HepG2 (cell line): Measurements from ENCODE around the gene RAC3. TPM values are rescaled to one million over a fixed set of nuclear protein-coding genes. Genes with fewer than 3 reads are reported as not detected.
A peak's percentile ranks its signal among the peaks of the same experiment; 100 is the strongest.

Experiments
- CREM ChIP-seq, 2 experiments: sonication (generic) in 1 of 2; formaldehyde crosslinking in 1 of 2; IDR thresholded peaks; 2 replicates each; pipeline versions ENCODE4 v1.4.0 to v1.6.1; 2016 to 2020; ENCODE audit warnings: antibody characterized with exemption in 1 of 2, mild to moderate bottlenecking in 1 of 2, missing genetic modification reagents in 1 of 2
- FIP1L1 ChIP-seq: fragments of 200-400 bp; formaldehyde crosslinking; IDR thresholded peaks from 2 replicates; pipeline ENCODE4 v1.6.1; 2018; ENCODE audit warnings: low read depth, mild to moderate bottlenecking, low read length, moderate library complexity, borderline replicate concordance; ENCODE audit not compliant: insufficient read depth
- GLI4 ChIP-seq: sonication (generic); formaldehyde crosslinking; IDR thresholded peaks from 2 replicates; pipeline ENCODE4 v1.5.1; 2020; ENCODE audit warnings: missing genetic modification reagents, mild to moderate bottlenecking, moderate library complexity, borderline replicate concordance
- HNF4A ChIP-seq: sonication (generic); formaldehyde crosslinking; IDR thresholded peaks from 2 replicates; pipeline ENCODE4 v1.4.0; 2020; ENCODE audit warnings: missing genetic modification reagents
- MEIS2 ChIP-seq: sonication (generic); formaldehyde crosslinking; IDR thresholded peaks from 2 replicates; pipeline ENCODE4 v1.9.0; 2021; ENCODE audit warnings: mild to moderate bottlenecking, missing genetic modification reagents
- MTF2 ChIP-seq: sonication (generic); formaldehyde crosslinking; IDR thresholded peaks from 2 replicates; pipeline ENCODE4 v1.5.0; 2020; ENCODE audit warnings: missing genetic modification reagents, borderline replicate concordance
- NBN ChIP-seq: fragments of 450-650 bp; conservative IDR thresholded peaks from 2 replicates; pipeline ENCODE4 v1.6.1; 2017
- PAX8 ChIP-seq: sonication (generic); formaldehyde crosslinking; IDR thresholded peaks from 2 replicates; pipeline ENCODE4 v1.8.0; 2022; ENCODE audit warnings: mild to moderate bottlenecking, missing genetic modification reagents, borderline replicate concordance
- PHB2 ChIP-seq: fragments of 450-650 bp; IDR thresholded peaks from 2 replicates; pipeline ENCODE4 v1.6.1; 2018; ENCODE audit not compliant: partially characterized antibody
- RXRB ChIP-seq: IDR thresholded peaks from 2 replicates; pipeline ENCODE4 v1.6.1; 2016; ENCODE audit warnings: borderline replicate concordance, missing genetic modification reagents, missing compliant biosample characterization
- SSRP1 ChIP-seq: IDR thresholded peaks from 2 replicates; pipeline ENCODE4 v1.6.1; 2016; ENCODE audit warnings: control low read depth
- THAP11 ChIP-seq: IDR thresholded peaks from 2 replicates; pipeline ENCODE4 v1.6.1; 2016; ENCODE audit warnings: missing biosample characterization, missing genetic modification reagents
- TOE1 ChIP-seq: sonication (generic); formaldehyde crosslinking; IDR thresholded peaks from 2 replicates; pipeline ENCODE4 v1.4.0; 2020; ENCODE audit warnings: mild to moderate bottlenecking, missing genetic modification reagents
- ZNF138 ChIP-seq: sonication (generic); formaldehyde crosslinking; IDR thresholded peaks from 2 replicates; pipeline ENCODE4 v1.5.0; 2020; ENCODE audit warnings: mild to moderate bottlenecking, low read depth, missing genetic modification reagents
- ZNF326 ChIP-seq: sonication (generic); formaldehyde crosslinking; IDR thresholded peaks from 2 replicates; pipeline ENCODE4 v1.4.0; 2020; ENCODE audit warnings: missing genetic modification reagents, borderline replicate concordance
- ZNF331 ChIP-seq: sonication (generic); formaldehyde crosslinking; IDR thresholded peaks from 2 replicates; pipeline ENCODE4 v1.4.0; 2020; ENCODE audit warnings: missing genetic modification reagents
- ZNF333 ChIP-seq: sonication (generic); formaldehyde crosslinking; IDR thresholded peaks from 2 replicates; pipeline ENCODE4 v1.4.0; 2020; ENCODE audit warnings: mild to moderate bottlenecking, missing genetic modification reagents, borderline replicate concordance
- ZNF883 ChIP-seq: sonication (generic); formaldehyde crosslinking; IDR thresholded peaks from 2 replicates; pipeline ENCODE4 v1.5.1; 2020; ENCODE audit warnings: mild to moderate bottlenecking, missing genetic modification reagents; ENCODE audit errors: not compliant biosample characterization
- polyA plus RNA-seq, 8 experiments: library from polyadenylated mRNA; depleted of rRNA in 3 of 8; stranded (reverse) in 7 of 8; unstranded in 1 of 8; fragments of >200 nt; fragmentation: Illumina TruSeq in 4 of 8; extraction: Trizol in 4 of 8; gene quantifications; 2 replicates each; pipeline versions ENCODE4 v1.2.1 to v1.2.3, GENCODE V29; 2011 to 2016; ENCODE audit warnings: low read depth in 4 of 8, missing spikeins in 1 of 8, mixed read lengths in 1 of 8; ENCODE audit not compliant: insufficient read depth in 1 of 8
- total RNA-seq, 5 experiments: library from RNA; depleted of rRNA; stranded (reverse); fragments of >200 nt; fragmentation: Illumina TruSeq; extraction: Trizol; gene quantifications; 2 replicates each; pipeline ENCODE4 v1.2.3, GENCODE V29; 2016; ENCODE audit warnings: low read depth in 1 of 5
- TF ChIP-seq, protein P1 (sequence below): sonication (generic); formaldehyde crosslinking; IDR thresholded peaks from 2 replicates; pipeline ENCODE4 v1.8.0; 2022; ENCODE audit warnings: missing genetic modification reagents, mild to moderate bottlenecking, borderline replicate concordance
- TF ChIP-seq, protein P2 (sequence below): sonication (generic); formaldehyde crosslinking; IDR thresholded peaks from 2 replicates; pipeline ENCODE4 v1.4.0; 2020; ENCODE audit warnings: missing genetic modification reagents, borderline replicate concordance
- TF ChIP-seq, protein P3 (sequence below): sonication (generic); formaldehyde crosslinking; IDR thresholded peaks from 2 replicates; pipeline ENCODE4 v1.5.0; 2020; ENCODE audit warnings: mild to moderate bottlenecking, missing genetic modification reagents
- TF ChIP-seq, protein P4 (sequence below): sonication (generic); formaldehyde crosslinking; IDR thresholded peaks from 2 replicates; pipeline ENCODE4 v1.8.1; 2023; ENCODE audit warnings: mild to moderate bottlenecking, missing genetic modification reagents

RAC3 gene
- total and polyA plus RNA-seq, 2 of the 13 experiments (the other 11 are each of a cell fraction or from before 2014, with no cell fraction given): 10.5 to 21.3 TPM

DNA sequence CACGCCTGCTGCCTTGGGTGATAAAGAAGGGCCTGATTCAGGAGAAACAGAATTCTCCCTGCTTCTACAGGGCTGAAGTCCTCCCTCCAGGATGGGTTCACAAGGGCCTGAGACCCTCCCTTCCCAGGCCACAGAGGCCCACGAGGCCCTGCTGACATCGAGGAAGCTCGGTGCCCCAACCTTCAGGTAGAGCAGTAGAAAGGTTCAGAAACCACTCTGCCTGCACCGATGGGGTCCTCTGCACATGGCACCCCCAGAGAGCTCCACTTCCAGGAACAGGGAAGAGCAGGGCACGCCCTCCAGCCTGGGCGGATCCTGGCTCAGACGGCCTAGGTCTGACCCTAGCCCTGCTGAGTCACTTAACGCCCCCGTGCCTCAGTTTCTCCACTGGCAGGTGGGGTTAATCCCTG, 9.6 kb upstream of the RAC3 start (continued):
- TF ChIP-seq TOE1 (CRISPR knock-in tag): no peak
- TF ChIP-seq, protein P1, sequence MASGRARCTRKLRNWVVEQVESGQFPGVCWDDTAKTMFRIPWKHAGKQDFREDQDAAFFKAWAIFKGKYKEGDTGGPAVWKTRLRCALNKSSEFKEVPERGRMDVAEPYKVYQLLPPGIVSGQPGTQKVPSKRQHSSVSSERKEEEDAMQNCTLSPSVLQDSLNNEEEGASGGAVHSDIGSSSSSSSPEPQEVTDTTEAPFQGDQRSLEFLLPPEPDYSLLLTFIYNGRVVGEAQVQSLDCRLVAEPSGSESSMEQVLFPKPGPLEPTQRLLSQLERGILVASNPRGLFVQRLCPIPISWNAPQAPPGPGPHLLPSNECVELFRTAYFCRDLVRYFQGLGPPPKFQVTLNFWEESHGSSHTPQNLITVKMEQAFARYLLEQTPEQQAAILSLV (CRISPR knock-in tag): 0 out of 2 replicates have a peak, but pooled peaks have one; percentile 50
- TF ChIP-seq NBN: no peak
- TF ChIP-seq PHB2: no peak
- no peak for TF ChIP-seq THAP11 (CRISPR knock-in tag)
- no peak for TF ChIP-seq GLI4 (CRISPR knock-in tag)
- peak; percentile 30; the same call in 1 of the 2 replicates for TF ChIP-seq ZNF326
- no peak for TF ChIP-seq ZNF331 (CRISPR knock-in tag)
- TF ChIP-seq RXRB (CRISPR knock-in tag): no peak
- no peak for TF ChIP-seq ZNF883 (CRISPR knock-in tag)
- TF ChIP-seq ZNF333 (CRISPR knock-in tag): 0 out of 2 replicates have a peak, but pooled peaks have one; percentile 42
- no peak for TF ChIP-seq MTF2 (CRISPR knock-in tag)
- no peak for TF ChIP-seq HNF4A (CRISPR knock-in tag)
- TF ChIP-seq FIP1L1: no peak
- no peak for TF ChIP-seq PAX8 (CRISPR knock-in tag)
- TF ChIP-seq, protein P2, sequence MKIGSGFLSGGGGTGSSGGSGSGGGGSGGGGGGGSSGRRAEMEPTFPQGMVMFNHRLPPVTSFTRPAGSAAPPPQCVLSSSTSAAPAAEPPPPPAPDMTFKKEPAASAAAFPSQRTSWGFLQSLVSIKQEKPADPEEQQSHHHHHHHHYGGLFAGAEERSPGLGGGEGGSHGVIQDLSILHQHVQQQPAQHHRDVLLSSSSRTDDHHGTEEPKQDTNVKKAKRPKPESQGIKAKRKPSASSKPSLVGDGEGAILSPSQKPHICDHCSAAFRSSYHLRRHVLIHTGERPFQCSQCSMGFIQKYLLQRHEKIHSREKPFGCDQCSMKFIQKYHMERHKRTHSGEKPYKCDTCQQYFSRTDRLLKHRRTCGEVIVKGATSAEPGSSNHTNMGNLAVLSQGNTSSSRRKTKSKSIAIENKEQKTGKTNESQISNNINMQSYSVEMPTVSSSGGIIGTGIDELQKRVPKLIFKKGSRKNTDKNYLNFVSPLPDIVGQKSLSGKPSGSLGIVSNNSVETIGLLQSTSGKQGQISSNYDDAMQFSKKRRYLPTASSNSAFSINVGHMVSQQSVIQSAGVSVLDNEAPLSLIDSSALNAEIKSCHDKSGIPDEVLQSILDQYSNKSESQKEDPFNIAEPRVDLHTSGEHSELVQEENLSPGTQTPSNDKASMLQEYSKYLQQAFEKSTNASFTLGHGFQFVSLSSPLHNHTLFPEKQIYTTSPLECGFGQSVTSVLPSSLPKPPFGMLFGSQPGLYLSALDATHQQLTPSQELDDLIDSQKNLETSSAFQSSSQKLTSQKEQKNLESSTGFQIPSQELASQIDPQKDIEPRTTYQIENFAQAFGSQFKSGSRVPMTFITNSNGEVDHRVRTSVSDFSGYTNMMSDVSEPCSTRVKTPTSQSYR: no peak
- peak; percentile 85; the same call in 1 of the 2 replicates for TF ChIP-seq SSRP1
- TF ChIP-seq, protein P3, sequence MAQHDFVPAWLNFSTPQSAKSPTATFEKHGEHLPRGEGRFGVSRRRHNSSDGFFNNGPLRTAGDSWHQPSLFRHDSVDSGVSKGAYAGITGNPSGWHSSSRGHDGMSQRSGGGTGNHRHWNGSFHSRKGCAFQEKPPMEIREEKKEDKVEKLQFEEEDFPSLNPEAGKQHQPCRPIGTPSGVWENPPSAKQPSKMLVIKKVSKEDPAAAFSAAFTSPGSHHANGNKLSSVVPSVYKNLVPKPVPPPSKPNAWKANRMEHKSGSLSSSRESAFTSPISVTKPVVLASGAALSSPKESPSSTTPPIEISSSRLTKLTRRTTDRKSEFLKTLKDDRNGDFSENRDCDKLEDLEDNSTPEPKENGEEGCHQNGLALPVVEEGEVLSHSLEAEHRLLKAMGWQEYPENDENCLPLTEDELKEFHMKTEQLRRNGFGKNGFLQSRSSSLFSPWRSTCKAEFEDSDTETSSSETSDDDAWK (CRISPR knock-in tag): no peak
- no peak for TF ChIP-seq CREM (IDR thresholded peaks at IDR 0.05)
- no peak for TF ChIP-seq CREM (CRISPR knock-in tag; IDR thresholded peaks at IDR 0.05)
- no peak for TF ChIP-seq MEIS2 (CRISPR knock-in tag)
- TF ChIP-seq, protein P4, sequence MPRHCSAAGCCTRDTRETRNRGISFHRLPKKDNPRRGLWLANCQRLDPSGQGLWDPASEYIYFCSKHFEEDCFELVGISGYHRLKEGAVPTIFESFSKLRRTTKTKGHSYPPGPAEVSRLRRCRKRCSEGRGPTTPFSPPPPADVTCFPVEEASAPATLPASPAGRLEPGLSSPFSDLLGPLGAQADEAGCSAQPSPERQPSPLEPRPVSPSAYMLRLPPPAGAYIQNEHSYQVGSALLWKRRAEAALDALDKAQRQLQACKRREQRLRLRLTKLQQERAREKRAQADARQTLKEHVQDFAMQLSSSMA (CRISPR knock-in tag): no peak
- TF ChIP-seq ZNF138 (CRISPR knock-in tag): peak; percentile 54; the same call in 1 of the 2 replicates
